Breast epithelium (tissue), 4 donors: ENCODE results near the gene NR3C2. TPM values are rescaled to one million over a fixed set of nuclear protein-coding genes. Genes with fewer than 3 reads are reported as not detected.

ENCODE experiments used
- DNase-seq, 2 donors: peaks; one replicate each; pipeline ENCODE4 v3.0.0-alpha.2; 2019; ENCODE audit warnings: low spot score in 2 of 2
- H3K27ac ChIP-seq, 2 donors: fragments of 200-600 bp; sonication (generic) in 1 of 2; one replicate each; pipeline ENCODE4 v1.5.1; 2016 to 2019; ENCODE audit warnings: mild to moderate bottlenecking in 1 of 2
- H3K27me3 ChIP-seq, 2 donors: fragments of 200-600 bp; sonication (generic) in 1 of 2; one replicate each; pipeline versions ENCODE4 v1.5.1 to v1.6.0; 2017 to 2019; ENCODE audit warnings: control low read depth in 1 of 2, mild to moderate bottlenecking in 1 of 2
- H3K36me3 ChIP-seq: fragments of 200-600 bp; one replicate; pipeline ENCODE4 v1.5.1; 2019
- H3K4me1 ChIP-seq, 2 donors: fragments of 200-600 bp; sonication (generic); one replicate each; pipeline ENCODE4 v1.5.1; 2016 to 2019; ENCODE audit warnings: control low read depth in 1 of 2
- H3K4me3 ChIP-seq, 3 donors: fragments of 200-600 bp; sonication (generic); 1 replicate in 2 of 3; 2 replicates in 1 of 3; pipeline ENCODE4 v1.5.1; 2016 to 2019; ENCODE audit warnings: mild to moderate bottlenecking in 3 of 3, moderate library complexity in 2 of 3
- H3K9me3 ChIP-seq, 2 donors: fragments of 200-600 bp; sonication (generic) in 1 of 2; one replicate each; pipeline ENCODE4 v1.5.1; 2016 to 2019; ENCODE audit warnings: control low read depth in 1 of 2
- POLR2A ChIP-seq: fragments of 450-650 bp; IDR thresholded peaks from one replicate; pipeline ENCODE4 v1.6.1; 2016; ENCODE audit warnings: antibody characterized with exemption, mild to moderate bottlenecking, moderate library complexity
- POLR2AphosphoS5 ChIP-seq, 3 donors: sonication (generic); formaldehyde crosslinking; IDR thresholded peaks; one replicate each; pipeline ENCODE4 v1.6.1; 2017; ENCODE audit warnings: antibody characterized with exemption in 3 of 3
- intact Hi-C: fragments of 100-400 bp; cut with DNase I; formaldehyde crosslinking; loops from one replicate; pipeline ENCODE4 v1.15.1; 2023; ENCODE audit warnings: low total_unique reads
- total RNA-seq, 3 donors: library from RNA; depleted of rRNA; stranded (reverse); fragments of >200 nt; gene quantifications; one replicate each; pipeline ENCODE4 v1.1.0, GENCODE V29; 2016
- TF ChIP-seq, protein P1 (sequence below), 3 donors: fragments of 450-650 bp; IDR thresholded peaks; one replicate each; pipeline ENCODE4 v1.5.1; 2016 to 2017; ENCODE audit warnings: antibody characterized with exemption in 3 of 3, mild to moderate bottlenecking in 3 of 3, moderate library complexity in 3 of 3

NR3C2 gene
- total RNA-seq, 3 donors from 2014 or later: 8.0 to 39.5 (median 13.8) TPM

DNA sequence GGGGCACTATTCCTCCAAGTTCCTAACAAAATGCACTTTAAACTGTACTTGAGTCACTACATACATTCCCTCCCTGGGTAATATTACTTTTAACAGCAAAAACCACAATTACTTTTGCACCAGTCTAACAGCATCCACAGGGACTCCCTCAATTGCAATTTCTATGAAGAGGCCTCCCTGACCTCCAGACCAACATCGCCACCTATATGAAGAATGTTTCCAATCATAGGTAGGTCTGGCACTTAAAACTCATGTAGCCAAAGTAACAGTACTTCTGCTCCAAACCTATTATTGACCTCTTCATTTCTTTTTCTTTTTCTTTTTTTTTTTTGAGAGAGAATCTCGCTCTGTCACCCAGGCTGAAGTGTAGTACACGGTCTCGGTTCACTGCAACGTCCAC lies 15.6 kb downstream of the NR3C2 start:
- Histone ChIP-seq H3K4me3 (no peak overlapping the region), H3K36me3 (no peaks in the 10 kb centered on the region), H3K27me3 (no peaks in the 10 kb centered on the region), H3K9me3 (no peaks in the 10 kb centered on the region), H3K27ac (no peak overlapping the region), H3K4me1 (no peaks in the 10 kb centered on the region)
- intact Hi-C loops: no loop called here
- no peak for DNase-seq
- TF ChIP-seq, protein P1, sequence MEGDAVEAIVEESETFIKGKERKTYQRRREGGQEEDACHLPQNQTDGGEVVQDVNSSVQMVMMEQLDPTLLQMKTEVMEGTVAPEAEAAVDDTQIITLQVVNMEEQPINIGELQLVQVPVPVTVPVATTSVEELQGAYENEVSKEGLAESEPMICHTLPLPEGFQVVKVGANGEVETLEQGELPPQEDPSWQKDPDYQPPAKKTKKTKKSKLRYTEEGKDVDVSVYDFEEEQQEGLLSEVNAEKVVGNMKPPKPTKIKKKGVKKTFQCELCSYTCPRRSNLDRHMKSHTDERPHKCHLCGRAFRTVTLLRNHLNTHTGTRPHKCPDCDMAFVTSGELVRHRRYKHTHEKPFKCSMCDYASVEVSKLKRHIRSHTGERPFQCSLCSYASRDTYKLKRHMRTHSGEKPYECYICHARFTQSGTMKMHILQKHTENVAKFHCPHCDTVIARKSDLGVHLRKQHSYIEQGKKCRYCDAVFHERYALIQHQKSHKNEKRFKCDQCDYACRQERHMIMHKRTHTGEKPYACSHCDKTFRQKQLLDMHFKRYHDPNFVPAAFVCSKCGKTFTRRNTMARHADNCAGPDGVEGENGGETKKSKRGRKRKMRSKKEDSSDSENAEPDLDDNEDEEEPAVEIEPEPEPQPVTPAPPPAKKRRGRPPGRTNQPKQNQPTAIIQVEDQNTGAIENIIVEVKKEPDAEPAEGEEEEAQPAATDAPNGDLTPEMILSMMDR (IDR thresholded peaks at IDR 0.05): no peak
- TF ChIP-seq POLR2AphosphoS5 (IDR thresholded peaks at IDR 0.05) (no peak), POLR2A (no peak)

DNA sequence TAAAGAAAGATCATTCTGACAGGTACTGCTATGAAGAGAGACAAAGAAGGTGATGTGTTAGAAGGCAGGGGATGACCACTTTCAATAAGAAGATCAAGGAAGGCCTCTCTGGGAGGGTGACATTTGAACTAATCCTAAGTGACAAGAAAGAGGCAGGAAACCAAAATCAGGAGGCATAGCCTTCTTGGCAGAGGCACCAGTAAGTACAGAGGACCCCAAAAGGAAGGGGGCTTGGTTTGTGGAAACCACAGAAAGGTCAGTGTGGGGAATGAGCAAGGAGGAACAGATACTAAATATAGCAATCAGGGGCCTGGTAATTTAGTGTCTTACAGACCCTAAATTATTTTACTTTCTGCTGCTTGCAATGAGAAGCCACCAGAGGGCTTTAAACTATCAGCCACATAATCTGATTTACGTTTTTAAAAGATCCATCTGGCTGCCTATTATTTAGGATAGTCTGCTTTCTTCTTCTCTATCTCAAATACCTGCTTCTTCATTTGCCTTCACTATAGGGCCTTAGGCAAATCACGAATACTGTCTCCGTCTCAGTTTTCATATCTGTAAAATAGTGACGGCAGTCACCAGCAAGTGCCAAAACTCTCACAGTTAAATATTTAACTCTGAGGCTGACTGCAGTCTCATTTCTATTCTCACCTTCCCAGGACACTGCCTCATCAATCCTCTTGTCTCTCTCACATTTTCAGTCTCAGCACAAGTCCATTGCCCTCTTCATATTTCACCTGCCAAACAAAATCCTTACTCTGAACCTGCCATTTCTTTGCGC lies 16.7 kb downstream of the NR3C2 start:
- Histone ChIP-seq H3K27ac (no peak overlapping the region), H3K36me3 (no peaks in the 10 kb centered on the region), H3K4me1 (no peaks in the 10 kb centered on the region), H3K27me3 (no peaks in the 10 kb centered on the region), H3K9me3 (no peaks in the 10 kb centered on the region), H3K4me3 (no peak overlapping the region)
- intact Hi-C loops: no loop called here
- no peak for TF ChIP-seq POLR2AphosphoS5 (IDR thresholded peaks at IDR 0.05)
- TF ChIP-seq, protein P1 (IDR thresholded peaks at IDR 0.05): no peak
- TF ChIP-seq POLR2A: no peak
- no peak for DNase-seq

DNA sequence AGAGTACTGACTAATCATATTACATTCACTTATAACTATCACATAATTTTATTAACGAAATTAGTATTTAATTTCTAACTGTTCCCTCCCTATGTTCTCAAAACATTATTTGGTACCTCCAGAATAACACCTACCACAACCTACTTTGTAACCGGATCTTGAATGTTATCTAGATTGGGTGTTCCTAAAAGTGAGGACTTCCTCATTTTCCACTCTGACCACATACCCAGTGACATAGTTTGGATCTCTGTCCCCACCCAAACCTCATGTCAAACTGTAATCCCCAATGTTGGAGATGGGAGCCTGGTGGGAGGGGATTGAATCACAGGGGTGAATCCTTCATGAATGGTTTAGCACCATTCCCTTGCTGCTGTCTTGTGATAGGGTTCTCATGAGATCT lies 21.8 kb downstream of the NR3C2 start:
- Histone ChIP-seq H3K4me3 (no peak overlapping the region), H3K27ac (no peak overlapping the region), H3K9me3 (no peaks in the 10 kb centered on the region), H3K36me3 (no peaks in the 10 kb centered on the region), H3K27me3 (no peaks in the 10 kb centered on the region), H3K4me1 (no peaks in the 10 kb centered on the region)
- DNase-seq: no peak
- intact Hi-C loops: no loop called here
- TF ChIP-seq POLR2A (no peak), POLR2AphosphoS5 (IDR thresholded peaks at IDR 0.05) (no peak)
- TF ChIP-seq, protein P1 (IDR thresholded peaks at IDR 0.05): no peak

DNA sequence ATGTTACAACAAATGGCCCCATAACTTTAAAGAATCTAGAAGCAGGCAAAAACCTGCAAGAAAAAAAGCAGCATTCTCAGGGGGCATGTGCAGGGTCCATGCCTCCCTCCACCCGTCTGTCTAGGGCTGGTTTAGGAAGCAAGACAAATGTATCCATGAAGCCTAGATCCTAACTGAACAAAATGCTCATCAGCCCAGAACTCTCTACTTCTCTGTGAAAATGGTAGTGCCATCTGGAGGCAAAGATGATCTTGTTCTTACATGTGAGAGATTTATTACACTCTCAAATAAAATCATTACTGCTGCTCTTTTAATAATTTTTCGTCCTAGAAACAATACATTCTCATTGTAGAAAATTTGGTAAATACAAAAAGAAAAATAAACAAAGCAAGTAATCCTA lies 26.7 kb downstream of the NR3C2 start:
- H3K27ac ChIP-seq: no peak overlapping the region
- TF ChIP-seq, protein P1 (IDR thresholded peaks at IDR 0.05): no peak
- TF ChIP-seq POLR2A: no peak
- TF ChIP-seq POLR2AphosphoS5 (IDR thresholded peaks at IDR 0.05): no peak
- H3K9me3 ChIP-seq: no peaks in the 10 kb centered on the region
- intact Hi-C loops: no loop called here
- no peaks in the 10 kb centered on the region for H3K36me3 ChIP-seq
- no peak for DNase-seq
- no peaks in the 10 kb centered on the region for H3K4me1 ChIP-seq
- no peak overlapping the region for H3K4me3 ChIP-seq
- H3K27me3 ChIP-seq: no peaks in the 10 kb centered on the region

DNA sequence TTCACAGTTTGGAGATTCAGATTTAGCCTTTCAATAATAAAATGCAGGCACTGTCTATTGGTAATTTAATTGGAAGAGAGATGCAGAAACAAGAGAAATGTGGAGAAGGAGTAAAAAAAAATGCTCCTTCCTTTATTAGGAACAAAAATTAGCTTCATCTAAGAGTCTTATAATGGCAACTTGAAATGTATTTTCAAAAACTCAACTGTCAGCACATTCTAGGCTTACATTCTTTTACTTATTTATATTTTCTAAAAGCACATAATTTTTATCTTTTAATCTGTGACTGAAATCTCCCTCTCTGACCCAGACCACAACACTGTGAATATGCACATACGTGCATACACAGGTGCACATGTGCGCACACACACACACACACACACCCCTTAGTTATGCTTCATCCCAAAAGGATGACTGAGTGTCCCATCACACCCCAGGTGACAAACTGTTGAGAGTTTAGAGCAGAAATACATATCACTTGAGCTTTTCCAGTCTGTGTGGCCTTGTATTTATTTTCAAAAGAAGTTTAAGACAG lies 29.7 kb downstream of the NR3C2 start:
- no peak overlapping the region for H3K27ac ChIP-seq
- H3K4me1 ChIP-seq: no peaks in the 10 kb centered on the region
- H3K9me3 ChIP-seq: no peaks in the 10 kb centered on the region
- H3K4me3 ChIP-seq: no peak overlapping the region
- no peak for DNase-seq
- TF ChIP-seq, protein P1 (IDR thresholded peaks at IDR 0.05): no peak
- no peak for TF ChIP-seq POLR2A
- TF ChIP-seq POLR2AphosphoS5 (IDR thresholded peaks at IDR 0.05): no peak
- H3K36me3 ChIP-seq: no peaks in the 10 kb centered on the region
- H3K27me3 ChIP-seq: no peaks in the 10 kb centered on the region
- intact Hi-C loops: no loop called here
